HCT116 (cell line): ENCODE data around the gene MBD5. TPM values are rescaled to one million over a fixed set of nuclear protein-coding genes. Genes with fewer than 3 reads are reported as not detected.

Source experiments
- ATAC-seq: fragments of 200-7000 bp; cut with Tn5 transposase; 2 replicates; pipeline ENCODE4 v1.9.1; 2020; ENCODE audit warnings: mild to moderate bottlenecking, moderate library complexity
- Bru-seq: library from RNA; stranded (reverse); fragments of 400-500 nt; gene quantifications from one replicate; lab custom pipeline; 2021; lab: Mats Ljungman, UMichigan
- BruChase-seq, 2 experiments: library from RNA; stranded (reverse); fragments of 400-500 nt; gene quantifications; one replicate each; lab custom pipeline; 2021; lab: Mats Ljungman, UMichigan
- BruUV-seq: library from RNA; stranded (reverse); fragments of 400-500 nt; replicated peaks from 2 replicates; lab custom pipeline; 2021; lab: Mats Ljungman, UMichigan
- CTCF ChIA-PET: fragments of 300-600 bp; sonication (Branson Sonifier 250); formaldehyde crosslinking; loops from one replicate; lab custom pipeline; 2021; ENCODE audit warnings: antibody characterized with exemption; lab: Charles Lee
- POLR2A ChIA-PET: fragments of 300-600, 350-600 bp; sonication (Branson Sonifier 250); formaldehyde crosslinking; loops from one replicate; lab custom pipeline; 2021; ENCODE audit warnings: antibody characterized with exemption; lab: Charles Lee
- RAD21 ChIA-PET, 2 experiments: fragments of 300-600 bp; sonication (Branson Sonifier 250); formaldehyde crosslinking; loops; one replicate each; lab custom pipeline; 2023; ENCODE audit warnings: low total read pairs in 2 of 2; ENCODE audit not compliant: uncharacterized antibody in 2 of 2, unreplicated experiment in 2 of 2, low non-redundant PET in 1 of 2; lab: Charles Lee
- DNase-seq: peaks from one replicate; pipeline ENCODE4 v3.0.0-alpha.2; 2010; ENCODE audit warnings: low read depth, low spot score
- H2AFZ ChIP-seq: fragments of 200-600 bp; shearing (Covaris generic), sonication (generic); 2 replicates; pipeline ENCODE4 v1.6.1; 2017; ENCODE audit warnings: low read depth, mixed run types, mixed read lengths, antibody characterized with exemption, low read length; ENCODE audit not compliant: poor library complexity, severe bottlenecking
- H3K27ac ChIP-seq: 2 replicates; pipeline ENCODE4 v1.5.1; 2012; ENCODE audit warnings: low read depth, low read length
- H3K27me3 ChIP-seq: fragments of 200-600 bp; sonication (generic); 2 replicates; pipeline ENCODE4 v1.6.1; 2016; ENCODE audit warnings: mixed run types, low read length, mixed read lengths; ENCODE audit not compliant: insufficient read depth
- H3K36me3 ChIP-seq, 2 experiments: fragments of 200-500 bp in 1 of 2; fragments of 200-600 bp in 1 of 2; sonication (Bioruptor generic) in 1 of 2; sonication (generic) in 1 of 2; 2 replicates each; pipeline versions ENCODE4 v1.5.1 to v1.6.1; 2014 to 2016; ENCODE audit warnings: low read length in 2 of 2, inconsistent platforms in 1 of 2, mixed read lengths in 1 of 2, mixed run types in 1 of 2; ENCODE audit not compliant: insufficient read depth in 2 of 2, control insufficient read depth in 1 of 2
- H3K4me1 ChIP-seq, 2 experiments: fragments of 200-600 bp in 1 of 2; sonication (generic) in 1 of 2; 2 replicates each; pipeline versions ENCODE4 v1.5.1 to v1.6.1; 2012 to 2017; ENCODE audit warnings: low read length in 2 of 2, inconsistent platforms in 1 of 2, mild to moderate bottlenecking in 1 of 2, mixed read lengths in 1 of 2, mixed run types in 1 of 2, moderate library complexity in 1 of 2; ENCODE audit not compliant: insufficient read depth in 2 of 2, control insufficient read depth in 1 of 2
- H3K4me2 ChIP-seq: fragments of 200-600 bp; sonication (generic); 2 replicates; pipeline ENCODE4 v1.6.1; 2017; ENCODE audit warnings: mixed run types, low read length, mixed read lengths
- H3K4me3 ChIP-seq, 2 experiments: fragments of 200-600 bp in 1 of 2; sonication (generic) in 1 of 2; replicated peaks in 1 of 2; 2 replicates each; pipeline ENCODE4 v1.5.1; 2011 to 2016; ENCODE audit warnings: low read length in 2 of 2, control low read depth in 1 of 2, low read depth in 1 of 2, mild to moderate bottlenecking in 1 of 2, mixed read lengths in 1 of 2, mixed run types in 1 of 2
- H3K79me2 ChIP-seq: fragments of 200-600 bp; sonication (generic); 2 replicates; pipeline ENCODE4 v1.6.1; 2017; ENCODE audit warnings: mild to moderate bottlenecking, mixed run types, low read length, moderate library complexity, mixed read lengths; ENCODE audit not compliant: insufficient read depth
- H3K9ac ChIP-seq: fragments of 200-600 bp; sonication (generic); 2 replicates; pipeline ENCODE4 v1.6.1; 2016; ENCODE audit warnings: low read length, mixed read lengths
- H3K9me2 ChIP-seq: fragments of 200-600 bp; sonication (generic), shearing (Covaris generic); 2 replicates; pipeline ENCODE4 v1.6.1; 2017; ENCODE audit warnings: mixed run types, mild to moderate bottlenecking, moderate library complexity; ENCODE audit not compliant: insufficient read depth
- H3K9me3 ChIP-seq, 2 experiments: fragments of 200-500 bp in 1 of 2; fragments of 200-600 bp in 1 of 2; sonication (Bioruptor generic) in 1 of 2; sonication (generic) in 1 of 2; 2 replicates each; pipeline ENCODE4 v1.6.1; 2014 to 2017; ENCODE audit warnings: low read length in 2 of 2, mixed read lengths in 2 of 2, inconsistent platforms in 1 of 2, low read depth in 1 of 2, mild to moderate bottlenecking in 1 of 2, mixed run types in 1 of 2, moderate library complexity in 1 of 2; ENCODE audit not compliant: control insufficient read depth in 1 of 2, insufficient read depth in 1 of 2
- H4K20me1 ChIP-seq: fragments of 200-600 bp; sonication (generic), shearing (Covaris generic); 2 replicates; pipeline ENCODE4 v1.6.1; 2017; ENCODE audit warnings: mixed run types, mild to moderate bottlenecking, moderate library complexity; ENCODE audit not compliant: insufficient read depth
- ATF3 ChIP-seq: IDR thresholded peaks from 2 replicates; pipeline ENCODE4 v1.6.1; 2012
- CBX3 ChIP-seq: IDR thresholded peaks from 2 replicates; pipeline ENCODE4 v1.6.1; 2012; ENCODE audit warnings: low read depth
- EZH2 ChIP-seq: fragments of 200-600 bp; sonication (generic); IDR thresholded peaks from 2 replicates; pipeline ENCODE4 v1.6.1; 2017; ENCODE audit warnings: antibody characterized with exemption, mixed run types
- POLR2AphosphoS5 ChIP-seq: IDR thresholded peaks from 2 replicates; pipeline ENCODE4 v1.6.1; 2011; ENCODE audit warnings: mild to moderate bottlenecking, low read depth, low read length, moderate library complexity
- REST ChIP-seq: IDR thresholded peaks from 2 replicates; pipeline ENCODE4 v1.6.1; 2012; ENCODE audit warnings: low read depth
- SIN3A ChIP-seq: IDR thresholded peaks from 2 replicates; pipeline ENCODE4 v1.6.1; 2012; ENCODE audit warnings: low read depth
- SP1 ChIP-seq: IDR thresholded peaks from 2 replicates; pipeline ENCODE4 v1.6.1; 2012; ENCODE audit warnings: low read depth
- SRF ChIP-seq: IDR thresholded peaks from 2 replicates; pipeline ENCODE4 v1.6.1; 2012; ENCODE audit warnings: low read depth
- ZBTB33 ChIP-seq: IDR thresholded peaks from 2 replicates; pipeline ENCODE4 v1.6.1; 2011; ENCODE audit warnings: mild to moderate bottlenecking, low read length, moderate library complexity; ENCODE audit not compliant: insufficient replicate concordance; ENCODE audit errors: extremely low read depth
- ZFX ChIP-seq: fragments of 450-650 bp; IDR thresholded peaks from 2 replicates; pipeline ENCODE4 v1.6.1; 2017
- intact Hi-C: fragments of 100-400 bp; cut with micrococcal nuclease; formaldehyde crosslinking; loops from 2 replicates; pipeline ENCODE4 v1.10.0; 2022
- long read RNA-seq: library from polyadenylated mRNA; unstranded; transcript quantifications from one replicate; pipeline ENCODE4 v2.0.0, GENCODE V29; 2021; ENCODE audit not compliant: unreplicated experiment
- polyA plus RNA-seq: library from polyadenylated mRNA; unstranded; fragments of >200 nt; gene quantifications from 2 replicates; pipeline ENCODE4 v1.2.1, GENCODE V29; 2012; ENCODE audit warnings: missing spikeins
- total RNA-seq: library from RNA; stranded (reverse); gene quantifications from one replicate; pipeline ENCODE4 v1.2.1, GENCODE V29; 2021; ENCODE audit not compliant: unreplicated experiment

The MBD5 gene
- total RNA-seq (20.5 TPM), Bru-seq, nascent RNA (percentile 64 among the genes with signal in this experiment), BruChase-seq, experiment 1, labeled RNA remaining after a 6-hour chase (percentile 59 among the genes with signal in this experiment), BruChase-seq, experiment 2, labeled RNA remaining after a 2-hour chase (percentile 65 among the genes with signal in this experiment)
- 7.7 and 9.5 TPM in 2 replicates for polyA plus RNA-seq
- long read RNA-seq, full-length matches to known transcripts = 9 of 20 reads
- long read RNA-seq, partial matches to known transcripts = 2 of 20 reads
- long read RNA-seq, other reads (novel, unspliced or antisense) = 9 of 20 reads

DNA sequence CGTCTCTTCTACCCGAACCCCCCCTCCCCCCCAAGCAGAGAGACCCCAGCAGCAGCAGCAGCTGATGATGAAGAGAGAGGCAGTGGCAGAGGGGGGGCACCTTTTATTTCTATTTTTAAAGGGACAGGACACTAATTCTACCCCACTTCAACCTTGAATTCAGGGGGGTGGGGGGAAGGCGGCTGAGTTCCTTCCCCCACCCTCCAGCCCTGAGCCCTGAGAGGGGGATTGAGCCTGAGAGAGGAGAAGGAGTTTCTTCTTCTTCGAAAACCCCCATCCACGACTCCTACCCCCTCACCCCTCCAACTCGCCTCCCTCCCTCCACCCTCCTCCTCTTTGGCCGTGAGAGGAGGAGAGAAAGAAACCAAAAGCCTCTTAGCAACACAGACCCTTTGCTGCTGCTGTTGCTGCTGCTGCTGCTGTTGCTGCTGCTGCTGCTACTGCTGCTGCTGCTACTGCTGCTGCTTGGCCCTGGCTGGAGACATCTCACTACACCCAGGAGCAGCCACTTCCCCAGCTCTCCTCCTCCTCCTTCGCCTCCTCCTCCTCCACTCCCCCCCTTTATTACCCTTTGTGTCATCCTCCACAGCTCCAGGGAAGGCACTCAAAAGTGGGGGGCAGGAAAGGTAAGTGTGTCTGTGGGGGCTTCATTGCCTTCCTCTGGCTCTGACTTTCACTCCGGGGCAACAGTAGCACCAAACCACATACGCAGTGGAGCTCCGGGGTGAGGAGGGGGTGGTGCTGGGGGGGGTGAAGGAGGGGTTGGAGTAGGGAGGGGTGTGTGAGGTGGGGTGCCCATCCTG, at the start of gene MBD5:
Gene MBD5 (plus strand): TSS at position 33 of the 803 bp plus-strand sequence.
- H2AFZ ChIP-seq = no peak within 1 kb of the TSS
- H3K4me1 ChIP-seq = peaks cover 6 to 16% of the 10 kb centered on the region in 2 experiments; a peak in 3 of 4 replicates
- H3K9ac ChIP-seq = peak within 1 kb of the TSS; percentile 76
- no TSS peak for BruUV-seq
- ATAC-seq (peak; percentile 35), DNase-seq (no peak)
- no peaks in the 10 kb centered on the region for H3K27me3 ChIP-seq
- H3K4me2 ChIP-seq = peak within 1 kb of the TSS; percentile 72
- POLR2A ChIA-PET = interaction anchor here (0.6 to 1.5 kb wide), 18 partner anchors 8 to 1203 kb away, joined by 3 to 7 read pairs (median 3); no protein-coding TSS in a partner anchor
- H3K36me3 ChIP-seq = no peaks in the 10 kb centered on the region
- no peaks in the 10 kb centered on the region for H3K9me2 ChIP-seq
- H4K20me1 ChIP-seq = no peaks in the 10 kb centered on the region
- TF ChIP-seq SIN3A (0 out of 2 replicates have a peak, but pooled peaks have one; percentile 11), ZFX (no peak)
- TF ChIP-seq, all 23 proteins: peak for 1
- Histone ChIP-seq H3K4me3 (peak within 1 kb of the TSS; percentile 79 to 90), H3K79me2 (peaks cover 94% of the 10 kb centered on the region), H3K9me3 (no peaks in the 10 kb centered on the region), H3K27ac (peak within 1 kb of the TSS; percentile 66)
- intact Hi-C loops = no loop called here
- RAD21 ChIA-PET = interaction anchor here (0.7 to 1.2 kb wide), 2 partner anchors 488 to 624 kb away, joined by 3 read pairs; no protein-coding TSS in a partner anchor
- CTCF ChIA-PET = interaction anchor here (0.6 to 1.6 kb wide), 5 partner anchors 9 to 1003 kb away, joined by 3 to 9 read pairs (median 3); no protein-coding TSS in a partner anchor

DNA sequence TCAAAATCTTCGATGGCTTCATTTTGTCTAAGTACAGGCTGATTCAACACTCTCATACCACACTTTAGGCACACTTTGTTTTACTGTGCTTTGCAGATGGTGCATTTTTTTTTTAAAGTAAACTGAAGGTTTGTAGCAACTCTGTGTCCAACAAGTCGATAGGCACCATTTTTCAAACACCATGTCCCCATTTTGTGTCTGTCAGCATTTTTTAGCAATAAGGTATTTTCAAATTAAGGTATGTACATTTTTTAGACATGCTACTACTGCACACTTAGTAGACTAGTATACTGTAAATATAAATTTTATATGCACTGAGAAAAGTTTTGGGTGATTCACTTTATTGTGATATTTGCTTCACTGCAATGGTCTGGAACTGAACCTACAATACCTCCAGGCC, 44.8 kb upstream of the MBD5 start:
- no peaks in the 10 kb centered on the region for H3K9me2 ChIP-seq
- TF ChIP-seq ZBTB33 (no peak), POLR2AphosphoS5 (no peak), EZH2 (no peak), SP1 (no peak), ATF3 (no peak), REST (no peak), CBX3 (no peak), SRF (no peak)
- ATAC-seq = no peak
- ChIA-PET POLR2A (no interaction called here), RAD21 (no interaction called here), CTCF (no interaction called here)
- intact Hi-C loops = no loop called here
- no peaks in the 10 kb centered on the region for H3K27me3 ChIP-seq
- no peaks in the 10 kb centered on the region for H4K20me1 ChIP-seq
- no peak overlapping the region for H3K27ac ChIP-seq
- H3K4me2 ChIP-seq = no peak overlapping the region
- H2AFZ ChIP-seq = no peak overlapping the region
- no peak for DNase-seq
- H3K79me2 ChIP-seq = peaks cover 70% of the 10 kb centered on the region
- no peaks in the 10 kb centered on the region for H3K4me1 ChIP-seq
- H3K9ac ChIP-seq = no peak overlapping the region
- peaks cover 3 to 8% of the 10 kb centered on the region in 2 experiments; a peak in 1 of 4 replicates for H3K36me3 ChIP-seq
- no peak overlapping the region for H3K4me3 ChIP-seq
- BruUV-seq = no TSS peak
- no peaks in the 10 kb centered on the region for H3K9me3 ChIP-seq
